GM13976 (cell line): ENCODE measurements around the gene MDP1.
"Not testable (repeated sequence)": the region's sequence is repeated elsewhere in the genome, so short reads cannot be mapped to it uniquely, and the experiment has no call there.

Experiments used
- DNase-seq: peaks from one replicate; pipeline ENCODE4 v3.0.0; 2012; ENCODE audit warnings: low spot score
- CTCF ChIP-seq: IDR thresholded peaks from 2 replicates; pipeline ENCODE4 v1.5.1; 2012; ENCODE audit warnings: borderline replicate concordance, mild to moderate bottlenecking; ENCODE audit not compliant: insufficient read depth; ENCODE audit errors: extremely low read depth, missing control alignments, control extremely low read depth
- in situ Hi-C: fragments of 300-500 bp; cut with MboI; formaldehyde crosslinking; loops from one replicate; pipeline ENCODE4 v1.12.0; 2022; ENCODE audit warnings: low sequenced_read_pairs, mixed read lengths, inconsistent platforms; ENCODE audit not compliant: unreplicated experiment

The MDP1 gene

GRCh38 chr14:24226473-24226872 is 10.6 kb upstream of the MDP1 start:
- DNase-seq = no peak
- in situ Hi-C loops = no loop called here
- no peak for TF ChIP-seq CTCF

GRCh38 chr14:24224618-24225071 is 8.8 kb upstream of the MDP1 start:
- DNase-seq = no peak
- in situ Hi-C loops = no loop called here
- no peak for TF ChIP-seq CTCF

- in situ Hi-C loops, DNase-seq: not testable (repeated sequence)
Measured at GRCh38 chr14:24222987-24223386, 7.1 kb upstream of the MDP1 start.

GRCh38 chr14:24219521-24219920 is 3.7 kb upstream of the MDP1 start:
- no peak for DNase-seq
- no peak for TF ChIP-seq CTCF
- in situ Hi-C loops = no loop called here

- in situ Hi-C loops = no loop called here
- DNase-seq = no peak
- no peak for TF ChIP-seq CTCF
Measured at GRCh38 chr14:24219080-24219479, 3.2 kb upstream of the MDP1 start.

- DNase-seq, in situ Hi-C loops: not testable (repeated sequence)
Measured at GRCh38 chr14:24216876-24217275, 1.0 kb upstream of the MDP1 start.

- no peak for TF ChIP-seq CTCF
- no peak for DNase-seq
- in situ Hi-C loops = no loop called here
Measured at GRCh38 chr14:24216345-24216699, 456 bp upstream of the MDP1 start.

GRCh38 chr14:24213866-24214662 is 1.8 kb downstream of the MDP1 start:
- TF ChIP-seq CTCF = no peak
- in situ Hi-C loops = no loop called here
- no peak for DNase-seq
